Chondrocyte (in vitro differentiated cells): Measurements from ENCODE around the gene PRR30. TPM values are rescaled to one million over a fixed set of nuclear protein-coding genes. Genes with fewer than 3 reads are reported as not detected.

Source experiments
- DNase-seq: peaks from one replicate; pipeline ENCODE4 v3.0.0; 2021; ENCODE audit warnings: mixed read lengths, low spot score
- H3K27ac Mint-ChIP-seq: one replicate; pipeline ENCODE4 v1.8.0; 2021; ENCODE audit warnings: mild to moderate bottlenecking, moderate library complexity, mixed read lengths; ENCODE audit not compliant: unreplicated experiment
- H3K27me3 Mint-ChIP-seq: 2 replicates; pipeline ENCODE4 v1.8.0; 2021; ENCODE audit warnings: low read depth, mixed read lengths
- H3K36me3 Mint-ChIP-seq: 2 replicates; pipeline ENCODE4 v1.8.0; 2021; ENCODE audit warnings: low read depth, mixed read lengths
- H3K4me1 Mint-ChIP-seq: 2 replicates; pipeline ENCODE4 v1.8.0; 2021; ENCODE audit warnings: low read depth, mild to moderate bottlenecking, mixed read lengths
- H3K4me3 Mint-ChIP-seq: one replicate; pipeline ENCODE4 v1.8.0; 2021; ENCODE audit warnings: mild to moderate bottlenecking, moderate library complexity, mixed read lengths; ENCODE audit not compliant: unreplicated experiment
- H3K9me3 Mint-ChIP-seq: 2 replicates; pipeline ENCODE4 v1.8.0; 2021; ENCODE audit warnings: low read depth, mixed read lengths
- CTCF ChIP-seq: fragments of 200-600 bp; sonication (generic); IDR thresholded peaks from 2 replicates; pipeline ENCODE4 v1.5.0; 2021; ENCODE audit warnings: antibody characterized with exemption, mild to moderate bottlenecking, moderate library complexity
- total RNA-seq: library from RNA; stranded (reverse); gene quantifications from 3 replicates; pipeline ENCODE4 v1.2.1, GENCODE V29; 2021

PRR30 gene
- total RNA-seq, 1 donor from 2014 or later, result not detected

GRCh38 chr2:27133195-27133875 is 5.9 kb downstream of the PRR30 start:
- no peaks in the 10 kb centered on the region for H3K9me3 Mint-ChIP-seq
- H3K4me3 Mint-ChIP-seq, result peak overlapping the region; percentile 91
- peaks cover 14% of the 10 kb centered on the region for H3K4me1 Mint-ChIP-seq
- no peak for DNase-seq
- peak overlapping the region; percentile 51 for H3K27ac Mint-ChIP-seq
- H3K36me3 Mint-ChIP-seq, result peaks cover 9% of the 10 kb centered on the region
- H3K27me3 Mint-ChIP-seq, result no peaks in the 10 kb centered on the region
- TF ChIP-seq CTCF, result no peak

- Mint-ChIP-seq H3K27ac (no peak overlapping the region), H3K27me3 (no peaks in the 10 kb centered on the region), H3K9me3 (no peaks in the 10 kb centered on the region), H3K36me3 (peaks cover 9% of the 10 kb centered on the region), H3K4me3 (no peak overlapping the region), H3K4me1 (peaks cover 14% of the 10 kb centered on the region)
- TF ChIP-seq CTCF, result no peak
- DNase-seq, result no peak
Measured at GRCh38 chr2:27131429-27131828, 7.8 kb downstream of the PRR30 start.

DNA sequence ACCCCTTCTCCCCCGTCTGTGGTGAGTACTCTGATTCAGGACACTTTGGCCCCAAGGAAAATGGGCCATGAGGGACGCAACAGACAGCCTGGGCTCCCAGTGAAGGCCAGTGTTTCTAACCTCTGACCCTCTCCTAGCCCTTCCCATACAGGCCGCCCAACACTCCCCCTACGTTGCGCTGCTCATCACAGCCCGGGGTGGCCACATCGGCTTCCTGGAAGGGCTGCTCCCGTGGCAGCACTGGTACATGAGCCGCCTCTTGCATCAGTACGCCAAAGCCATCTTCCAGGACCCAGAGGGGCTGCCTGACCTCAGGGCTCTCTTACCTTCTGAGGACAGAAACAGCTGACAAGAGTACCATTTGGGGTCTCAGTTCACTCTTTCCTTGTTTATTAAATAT is 8.8 kb downstream of the PRR30 start:
- peaks cover 14% of the 10 kb centered on the region for H3K4me1 Mint-ChIP-seq
- no peaks in the 10 kb centered on the region for H3K27me3 Mint-ChIP-seq
- DNase-seq, result no peak
- peaks cover 9% of the 10 kb centered on the region for H3K36me3 Mint-ChIP-seq
- H3K9me3 Mint-ChIP-seq, result no peaks in the 10 kb centered on the region
- no peak for TF ChIP-seq CTCF
- H3K4me3 Mint-ChIP-seq, result no peak overlapping the region
- no peak overlapping the region for H3K27ac Mint-ChIP-seq

GRCh38 chr2:27128668-27129571 is 10.3 kb downstream of the PRR30 start:
- no peak overlapping the region for H3K27ac Mint-ChIP-seq

More at GRCh38 chr2:27128668-27129571, 10.3 kb downstream of the PRR30 start:
- no peak for TF ChIP-seq CTCF
- no peaks in the 10 kb centered on the region for H3K27me3 Mint-ChIP-seq
- no peak overlapping the region for H3K4me3 Mint-ChIP-seq
- peaks cover 9% of the 10 kb centered on the region for H3K36me3 Mint-ChIP-seq
- H3K4me1 Mint-ChIP-seq, result peaks cover 16% of the 10 kb centered on the region
- no peaks in the 10 kb centered on the region for H3K9me3 Mint-ChIP-seq
- no peak for DNase-seq
